Activated CD8-positive, alpha-beta memory T cell treated with anti-CD3 and anti-CD28 coated beads for 24 hours (primary cell): ENCODE data around the gene SLC30A5.
"Not testable (repeated sequence)": the region's sequence is repeated elsewhere in the genome, so short reads cannot be mapped to it uniquely, and the experiment has no call there.

Experiments used
- DNase-seq: peaks from one replicate; pipeline ENCODE4 v3.0.0-alpha.2; 2020

The SLC30A5 gene

GRCh38 chr5:69093771-69094482 lies at the start of gene SLC30A5:
Gene SLC30A5 (plus strand): TSS chr5:69094014. CDS start chr5:69094256, 242 bp downstream.
- peak; percentile 96 for DNase-seq

- not testable (repeated sequence) for DNase-seq
These were observed 48.6 kb upstream of the SLC30A5 start for GRCh38 chr5:69045213-69045612.

- no peak for DNase-seq
These were observed 47.3 kb upstream of the SLC30A5 start for GRCh38 chr5:69046375-69046957.

- DNase-seq, result no peak
These were observed 45.6 kb upstream of the SLC30A5 start for GRCh38 chr5:69048230-69048629.

- no peak for DNase-seq
These were observed 44.7 kb upstream of the SLC30A5 start for GRCh38 chr5:69049151-69049550.

- no peak for DNase-seq
These were observed 44.0 kb upstream of the SLC30A5 start for GRCh38 chr5:69049796-69050195.

- no peak for DNase-seq
These were observed 43.6 kb upstream of the SLC30A5 start for GRCh38 chr5:69050214-69050613.

GRCh38 chr5:69052181-69052580 lies 41.6 kb upstream of the SLC30A5 start:
- DNase-seq, result no peak

- no peak for DNase-seq
These were observed 18.9 kb upstream of the SLC30A5 start for GRCh38 chr5:69074664-69075521.

GRCh38 chr5:69075522-69076179 lies 18.2 kb upstream of the SLC30A5 start:
- DNase-seq, result no peak

GRCh38 chr5:69078921-69079540 lies 14.8 kb upstream of the SLC30A5 start:
- DNase-seq, result no peak

- no peak for DNase-seq
These were observed 14.3 kb upstream of the SLC30A5 start for GRCh38 chr5:69079556-69079955.

- no peak for DNase-seq
These were observed 10.4 kb upstream of the SLC30A5 start for GRCh38 chr5:69083412-69083811.

GRCh38 chr5:69084195-69084594 lies 9.6 kb upstream of the SLC30A5 start:
- no peak for DNase-seq

- DNase-seq, result no peak
These were observed 8.9 kb upstream of the SLC30A5 start for GRCh38 chr5:69084903-69085302.

- DNase-seq, result no peak
These were observed 7.6 kb upstream of the SLC30A5 start for GRCh38 chr5:69086206-69086605.

- not testable (repeated sequence) for DNase-seq
These were observed 5.8 kb upstream of the SLC30A5 start for GRCh38 chr5:69088006-69088405.

- DNase-seq, result no peak
These were observed 3.7 kb upstream of the SLC30A5 start for GRCh38 chr5:69090158-69090557.

- DNase-seq, result no peak
These were observed 2.0 kb upstream of the SLC30A5 start for GRCh38 chr5:69091771-69092170.

- DNase-seq, result no peak
These were observed 845 bp upstream of the SLC30A5 start for GRCh38 chr5:69092969-69093368.

- DNase-seq, result no peak
These were observed 5.5 kb downstream of the SLC30A5 start for GRCh38 chr5:69099302-69099701.

GRCh38 chr5:69103521-69103920 lies 9.7 kb downstream of the SLC30A5 start:
- no peak for DNase-seq
